Retinal pigment epithelial cell (primary cell): ENCODE data around the gene ZNF83.
"Not testable (repeated sequence)": the region's sequence is repeated elsewhere in the genome, so short reads cannot be mapped to it uniquely, and the experiment has no call there.

Experiments
- DNase-seq: peaks from one replicate; pipeline ENCODE4 v3.0.0-alpha.2; 2010; ENCODE audit warnings: low read depth
- H3K4me3 ChIP-seq: 2 replicates; pipeline ENCODE4 v1.5.1; 2011; ENCODE audit warnings: mild to moderate bottlenecking, low read length, control low read depth, moderate library complexity
- CTCF ChIP-seq: conservative IDR thresholded peaks from 2 replicates; pipeline ENCODE4 v1.5.1; 2011; ENCODE audit warnings: low read depth, low read length, control low read depth, inconsistent platforms

Gene ZNF83

GRCh38 chr19:52637718-52638585, at the start of gene ZNF83:
Gene ZNF83, minus strand, starts transcription at chr19:52638355.
- DNase-seq = no peak
- TF ChIP-seq CTCF = no peak
- peak within 1 kb of the TSS; percentile 94 for H3K4me3 ChIP-seq

- TF ChIP-seq CTCF = no peak
- no peak for DNase-seq
- H3K4me3 ChIP-seq = no peak overlapping the region
Observed at GRCh38 chr19:52687684-52688083, 49.5 kb upstream of the ZNF83 start.

DNA sequence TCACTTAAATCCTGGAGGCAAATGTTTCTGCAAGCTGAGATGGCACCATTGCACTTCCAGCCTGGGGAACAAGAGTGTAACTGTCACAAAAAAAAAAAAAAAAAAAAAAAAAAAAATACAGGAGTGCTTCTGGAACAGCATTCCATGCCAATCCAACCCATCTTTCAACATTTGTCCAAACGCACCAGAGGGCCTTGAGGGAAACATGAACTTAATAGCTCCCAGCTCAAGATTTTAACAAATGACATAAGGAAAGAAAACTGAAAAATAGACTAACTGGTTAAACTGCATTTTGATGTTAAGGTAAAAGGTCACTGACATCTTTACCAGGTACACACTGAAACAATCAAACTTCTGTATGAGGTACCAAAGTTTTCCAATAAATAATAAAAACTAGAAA, 47.7 kb upstream of the ZNF83 start:
- no peak for TF ChIP-seq CTCF
- H3K4me3 ChIP-seq = no peak overlapping the region
- DNase-seq = no peak

GRCh38 chr19:52681216-52681615, 43.1 kb upstream of the ZNF83 start:
- H3K4me3 ChIP-seq, DNase-seq: not testable (repeated sequence)

- TF ChIP-seq CTCF = no peak
- DNase-seq = no peak
- H3K4me3 ChIP-seq = no peak overlapping the region
Observed at GRCh38 chr19:52679598-52679997, 41.4 kb upstream of the ZNF83 start.

- DNase-seq, H3K4me3 ChIP-seq: not testable (repeated sequence)
Observed at GRCh38 chr19:52675239-52675638, 37.1 kb upstream of the ZNF83 start.

- no peak for TF ChIP-seq CTCF
- no peak overlapping the region for H3K4me3 ChIP-seq
- DNase-seq = no peak
Observed at GRCh38 chr19:52673014-52673413, 34.9 kb upstream of the ZNF83 start.

DNA sequence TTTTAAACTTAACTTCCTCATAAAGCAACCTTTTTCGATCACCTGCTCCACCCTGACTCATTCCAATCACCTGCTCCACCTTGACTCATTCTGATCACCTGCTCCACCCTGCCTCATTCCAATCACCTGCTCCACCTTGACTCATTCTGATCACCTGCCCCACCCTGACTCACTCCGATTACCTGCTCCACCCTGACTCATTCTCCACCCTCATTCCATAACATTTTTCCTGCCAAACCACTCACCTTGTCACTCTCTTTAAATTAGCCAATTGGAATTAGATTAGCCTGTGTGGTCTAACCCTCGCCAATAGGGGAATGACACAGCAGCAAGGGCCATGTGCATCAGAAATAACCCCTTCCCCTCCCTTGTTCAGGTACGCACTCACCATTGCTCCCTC, 31.9 kb upstream of the ZNF83 start:
- no peak for DNase-seq
- H3K4me3 ChIP-seq = no peak overlapping the region
- TF ChIP-seq CTCF = no peak
